Measurements from ENCODE around the gene KCNMB3. TPM values are rescaled to one million over a fixed set of nuclear protein-coding genes. Genes with fewer than 3 reads are reported as not detected.
"Not testable (repeated sequence)": the region's sequence is repeated elsewhere in the genome, so short reads cannot be mapped to it uniquely, and the experiment has no call there.

Gene KCNMB3
- total and polyA plus RNA-seq, 2 experiments from 2014 or later, result 2.6 to 3.5 TPM

GRCh38 chr3:179276743-179277142 is 25.8 kb upstream of the KCNMB3 start:
- no peaks in the 10 kb centered on the region for H4K20me1 ChIP-seq (ENCODE audit: insufficient read depth, poor library complexity, severe bottlenecking)
- no peaks in the 10 kb centered on the region for H3K79me2 ChIP-seq
- no peak overlapping the region for H3K4me3 ChIP-seq
- TF ChIP-seq EZH2 (IDR thresholded peaks at IDR 0.05; ENCODE audit: borderline replicate concordance), result no peak
- no peak overlapping the region for H3K4me2 ChIP-seq
- no peak overlapping the region for H3K27ac ChIP-seq
- H3K36me3 ChIP-seq (replicated peaks; ENCODE audit: insufficient read depth, low read depth), result no peaks in the 10 kb centered on the region
- H3K4me1 ChIP-seq (ENCODE audit: insufficient read depth), result no peaks in the 10 kb centered on the region
- WGBS (ENCODE audit: low lambda C conversion rate, missing lambda C conversion rate), result 56% methylated on average over 3 of the region's 3 CpGs
- no peak overlapping the region for H2AFZ ChIP-seq
- DNase-seq (ENCODE audit: low spot score), result no peak
- no peaks in the 10 kb centered on the region for H3K9me2 ChIP-seq (replicated peaks; ENCODE audit: insufficient read depth)
- no peaks in the 10 kb centered on the region for H3K9me3 ChIP-seq (ENCODE audit: low read depth)
- H3K27me3 ChIP-seq, result no peaks in the 10 kb centered on the region

- Histone ChIP-seq H2AFZ (no peak overlapping the region), H3K27me3 (no peaks in the 10 kb centered on the region), H3K4me3 (no peak overlapping the region), H4K20me1 (ENCODE audit: insufficient read depth, poor library complexity, severe bottlenecking) (no peaks in the 10 kb centered on the region), H3K79me2 (no peaks in the 10 kb centered on the region), H3K27ac (no peak overlapping the region), H3K36me3 (replicated peaks; ENCODE audit: insufficient read depth, low read depth) (no peaks in the 10 kb centered on the region), H3K4me2 (no peak overlapping the region), H3K9me3 (ENCODE audit: low read depth) (no peaks in the 10 kb centered on the region), H3K9me2 (replicated peaks; ENCODE audit: insufficient read depth) (no peaks in the 10 kb centered on the region), H3K4me1 (ENCODE audit: insufficient read depth) (no peaks in the 10 kb centered on the region)
- no peak for DNase-seq (ENCODE audit: low spot score)
- TF ChIP-seq CTCF (IDR thresholded peaks at IDR 0.05; ENCODE audit: poor library complexity) (no peak), EZH2 (IDR thresholded peaks at IDR 0.05; ENCODE audit: borderline replicate concordance) (no peak), EZH2phosphoT487 (IDR thresholded peaks at IDR 0.05; ENCODE audit: low read depth, severe bottlenecking, unreplicated experiment) (no peak)
- WGBS (ENCODE audit: low lambda C conversion rate, missing lambda C conversion rate), result 78% methylated on average over 3 of the region's 3 CpGs
These were observed 25.1 kb upstream of the KCNMB3 start for GRCh38 chr3:179276001-179276400.

GRCh38 chr3:179274434-179274833 is 23.5 kb upstream of the KCNMB3 start:
- H3K9me3 ChIP-seq (ENCODE audit: low read depth); DNase-seq (ENCODE audit: low spot score); H2AFZ ChIP-seq; H3K36me3 ChIP-seq (replicated peaks; ENCODE audit: insufficient read depth, low read depth); H3K27me3 ChIP-seq; H3K9me2 ChIP-seq (replicated peaks; ENCODE audit: insufficient read depth); H3K4me3 ChIP-seq; H3K27ac ChIP-seq; H3K4me2 ChIP-seq; H4K20me1 ChIP-seq (ENCODE audit: insufficient read depth, poor library complexity, severe bottlenecking); H3K4me1 ChIP-seq (ENCODE audit: insufficient read depth); H3K79me2 ChIP-seq: not testable (repeated sequence)
- WGBS (ENCODE audit: low lambda C conversion rate, missing lambda C conversion rate), result 89% methylated on average over 2 of the region's 2 CpGs

GRCh38 chr3:179272385-179272784 is 21.5 kb upstream of the KCNMB3 start:
- 98% methylated on average over 3 of the region's 3 CpGs for WGBS (ENCODE audit: low lambda C conversion rate, missing lambda C conversion rate)
- no peak for DNase-seq (ENCODE audit: low spot score)
- H3K4me1 ChIP-seq (ENCODE audit: insufficient read depth), result no peaks in the 10 kb centered on the region
- no peak overlapping the region for H2AFZ ChIP-seq
- no peaks in the 10 kb centered on the region for H3K79me2 ChIP-seq
- no peaks in the 10 kb centered on the region for H3K27me3 ChIP-seq
- no peaks in the 10 kb centered on the region for H4K20me1 ChIP-seq (ENCODE audit: insufficient read depth, poor library complexity, severe bottlenecking)
- no peaks in the 10 kb centered on the region for H3K9me2 ChIP-seq (replicated peaks; ENCODE audit: insufficient read depth)
- H3K9me3 ChIP-seq (ENCODE audit: low read depth), result no peaks in the 10 kb centered on the region
- H3K27ac ChIP-seq, result no peak overlapping the region
- no peak overlapping the region for H3K4me2 ChIP-seq
- TF ChIP-seq EZH2phosphoT487 (IDR thresholded peaks at IDR 0.05; ENCODE audit: low read depth, severe bottlenecking, unreplicated experiment), result no peak
- TF ChIP-seq CTCF (IDR thresholded peaks at IDR 0.05; ENCODE audit: poor library complexity), result no peak
- TF ChIP-seq EZH2 (IDR thresholded peaks at IDR 0.05; ENCODE audit: borderline replicate concordance), result no peak
- no peak overlapping the region for H3K4me3 ChIP-seq
- H3K36me3 ChIP-seq (replicated peaks; ENCODE audit: insufficient read depth, low read depth), result no peaks in the 10 kb centered on the region

Measured in hepatocyte (in vitro differentiated cells).